Erythroblast (primary cell): ENCODE measurements around the gene NAPG.

Experiments
- GATA1 ChIP-seq: IDR thresholded peaks from 2 replicates; pipeline ENCODE4 v1.6.1; 2011; ENCODE audit warnings: low read depth, mild to moderate bottlenecking, control low read depth, low read length, moderate library complexity
- POLR2A ChIP-seq: IDR thresholded peaks from 2 replicates; pipeline ENCODE4 v1.6.1; 2011; ENCODE audit warnings: mild to moderate bottlenecking, low read length

GRCh38 chr18:10558243-10558966 is 32.6 kb downstream of the NAPG start:
- TF ChIP-seq POLR2A (no peak), GATA1 (no peak)
